GM19397 (cell line): ENCODE data around the gene IGFBP2.

Experiments used
- ATAC-seq: cut with Tn5 transposase; IDR thresholded peaks from one replicate; pipeline ENCODE4 v1.9.1; 2021; ENCODE audit warnings: mild to moderate bottlenecking, moderate library complexity; ENCODE audit not compliant: unreplicated experiment

Gene IGFBP2

GRCh38 chr2:216661051-216661450 is 27.8 kb downstream of the IGFBP2 start:
- ATAC-seq = no peak

GRCh38 chr2:216661639-216662375 is 28.6 kb downstream of the IGFBP2 start:
- ATAC-seq = no peak

GRCh38 chr2:216663106-216663505 is 29.9 kb downstream of the IGFBP2 start:
- ATAC-seq = no peak

GRCh38 chr2:216663846-216664245 is 30.6 kb downstream of the IGFBP2 start:
- no peak for ATAC-seq

GRCh38 chr2:216664593-216665034 is 31.4 kb downstream of the IGFBP2 start:
- ATAC-seq = no peak

GRCh38 chr2:216665242-216665641 is 32.0 kb downstream of the IGFBP2 start:
- ATAC-seq = no peak

DNA sequence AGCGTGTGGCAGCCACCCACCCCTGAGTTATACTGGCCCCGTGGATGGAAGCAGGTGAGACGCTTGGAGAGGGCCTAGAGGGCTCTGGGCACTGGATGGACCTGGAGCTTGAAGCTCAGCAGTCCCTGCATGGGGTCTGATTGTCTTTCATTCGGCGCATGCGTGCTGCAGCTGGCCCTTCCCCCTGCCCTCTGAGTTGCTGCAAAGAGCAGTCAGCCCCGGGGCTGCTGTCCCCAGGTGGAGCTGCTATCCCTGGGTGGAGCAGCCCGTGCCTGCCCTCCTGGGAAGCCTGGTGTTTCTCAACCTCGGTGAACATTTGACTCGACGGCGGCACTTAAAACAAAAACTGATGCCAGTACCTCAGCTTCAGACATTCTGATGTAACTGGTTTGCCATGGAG is 32.5 kb downstream of the IGFBP2 start:
- no peak for ATAC-seq

DNA sequence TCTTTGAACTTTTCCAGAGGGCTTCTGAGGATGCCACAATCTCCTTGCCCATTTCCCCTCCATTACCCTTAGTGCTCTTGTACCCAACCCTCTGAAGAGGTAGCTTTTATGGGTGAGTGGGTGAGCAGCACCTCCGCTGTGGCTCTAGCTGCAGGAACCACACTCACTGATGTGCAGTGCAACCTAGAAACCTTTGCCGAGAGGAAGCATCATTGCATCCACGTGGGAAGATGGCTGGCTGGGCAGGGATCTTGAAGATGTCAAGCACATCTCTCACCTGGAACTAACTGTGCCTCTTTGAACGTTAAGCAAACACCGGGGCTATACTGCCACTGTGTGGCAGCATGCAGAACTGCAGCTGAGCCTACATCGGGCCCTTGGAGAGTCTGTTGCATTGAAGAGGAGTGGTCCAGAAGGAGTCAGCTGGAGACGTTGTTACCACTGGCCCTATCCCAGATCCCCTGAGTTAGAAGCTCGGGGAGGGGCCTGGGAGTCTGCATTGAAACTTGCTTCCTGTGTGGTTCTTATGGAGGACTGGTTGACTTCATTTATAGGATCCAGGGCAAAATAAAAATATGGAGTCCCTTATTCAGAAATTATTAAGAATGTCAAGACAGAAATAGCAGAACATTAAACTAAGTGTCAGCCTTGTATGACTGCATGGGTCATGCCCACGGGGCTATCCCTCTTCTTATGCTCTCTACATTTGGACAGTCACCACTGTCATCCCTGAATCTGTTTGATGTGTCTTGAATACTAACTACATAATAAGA is 33.4 kb downstream of the IGFBP2 start:
- ATAC-seq = no peak

- ATAC-seq = no peak
These were observed 37.3 kb downstream of the IGFBP2 start for GRCh38 chr2:216670266-216671080.

DNA sequence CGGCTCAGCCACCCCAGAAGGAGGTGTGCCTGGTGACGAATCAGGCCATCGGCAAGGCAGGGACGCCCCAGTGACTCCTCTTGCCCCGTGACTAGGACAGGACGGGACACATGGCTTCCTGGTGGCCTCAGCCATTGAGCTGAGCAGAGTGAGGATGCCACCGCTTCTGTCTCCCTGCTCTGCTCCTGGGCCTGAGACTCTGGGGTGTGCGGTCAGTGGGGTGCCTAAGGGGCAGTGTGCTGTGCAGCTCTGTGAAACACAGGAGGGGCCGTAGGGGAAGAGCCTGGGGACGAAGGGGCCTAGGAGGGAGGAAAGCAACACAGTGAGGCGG is 37.8 kb downstream of the IGFBP2 start:
- no peak for ATAC-seq

DNA sequence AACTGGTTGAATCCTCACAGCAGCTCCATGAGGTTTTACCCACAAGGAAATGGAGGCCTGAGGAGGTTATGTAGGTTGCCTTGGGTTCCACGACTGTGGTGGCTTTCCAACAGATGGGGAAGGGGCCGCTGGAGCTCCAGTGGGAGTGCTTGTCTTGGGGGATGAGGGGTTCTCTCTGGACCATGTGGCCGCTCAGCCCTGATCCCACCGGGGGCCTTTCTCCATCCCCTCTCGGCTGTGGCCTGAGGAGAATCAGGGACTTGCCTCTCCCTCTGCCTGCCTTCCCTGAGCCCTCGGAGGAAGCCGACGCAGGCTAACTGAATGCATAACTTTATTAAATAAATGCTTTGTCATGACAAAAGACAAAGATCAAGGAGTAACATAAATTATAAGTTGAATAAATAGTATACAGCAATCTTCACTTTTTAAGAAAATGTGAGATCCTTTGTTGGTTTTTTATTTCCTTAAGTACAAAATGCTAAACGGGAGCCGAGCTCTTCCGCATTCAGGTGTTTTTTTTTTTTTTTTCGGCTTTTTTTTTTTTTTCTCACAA is 38.6 kb downstream of the IGFBP2 start:
- ATAC-seq = no peak

DNA sequence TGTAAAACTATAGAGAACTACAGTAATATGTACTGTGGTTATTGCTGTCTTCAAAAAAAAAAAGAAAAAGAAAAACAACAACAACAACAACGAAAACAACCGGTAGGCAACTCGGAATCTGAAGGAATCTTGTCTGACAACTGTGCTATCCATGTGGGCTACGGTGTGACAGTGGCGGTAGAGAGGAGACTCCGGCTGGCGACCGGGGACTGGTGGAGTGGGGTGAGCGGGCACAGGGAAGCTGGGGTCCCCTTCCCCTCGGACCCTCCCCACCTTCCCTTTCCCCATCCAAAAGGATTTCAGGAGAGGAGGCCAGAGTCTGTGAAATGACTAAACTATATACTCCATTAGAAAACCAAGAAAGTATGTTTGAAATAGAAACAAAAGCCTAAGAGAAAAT is 39.2 kb downstream of the IGFBP2 start:
- ATAC-seq = no peak

- ATAC-seq = no peak
These were observed 39.8 kb downstream of the IGFBP2 start for GRCh38 chr2:216673021-216673420.

- ATAC-seq = no peak
These were observed 40.4 kb downstream of the IGFBP2 start for GRCh38 chr2:216673609-216674008.

GRCh38 chr2:216674376-216674775 is 41.2 kb downstream of the IGFBP2 start:
- no peak for ATAC-seq

DNA sequence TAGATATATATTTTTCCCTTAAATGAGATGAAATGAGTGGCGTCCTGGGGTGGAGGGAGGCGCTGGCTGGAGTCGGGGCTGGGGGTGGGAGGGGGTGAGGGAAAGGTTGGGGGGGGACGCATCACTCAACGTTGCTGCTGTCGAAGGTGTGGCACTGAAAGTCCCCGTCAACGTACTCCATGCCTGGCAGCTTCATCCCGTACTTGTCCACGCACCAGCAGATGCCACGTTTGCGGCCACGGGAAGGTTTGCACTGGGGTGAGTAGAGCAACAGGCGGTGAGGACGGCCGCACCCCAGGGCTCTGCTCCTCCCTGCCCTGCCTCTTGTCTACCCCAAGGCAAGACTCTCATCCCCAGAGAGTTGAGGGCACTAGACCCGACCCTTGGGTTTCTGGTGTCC is 43.4 kb downstream of the IGFBP2 start:
- no peak for ATAC-seq

GRCh38 chr2:216677439-216678097 is 44.3 kb downstream of the IGFBP2 start:
- no peak for ATAC-seq

GRCh38 chr2:216678098-216678465 is 44.9 kb downstream of the IGFBP2 start:
- no peak for ATAC-seq

- no peak for ATAC-seq
These were observed 45.8 kb downstream of the IGFBP2 start for GRCh38 chr2:216678813-216679657.

- ATAC-seq = no peak
These were observed 46.4 kb downstream of the IGFBP2 start for GRCh38 chr2:216679658-216680024.
